ENCODE measurements around the gene CIT.

GRCh38 chr12:119913536-119914330 is 36.6 kb upstream of the CIT start:
- TF ChIP-seq CTCF (conservative IDR thresholded peaks at IDR 0.05; ENCODE audit: low read length) (no peak), EZH2phosphoT487 (IDR thresholded peaks at IDR 0.05; ENCODE audit: borderline replicate concordance) (no peak)
